B cell (primary cell): ENCODE measurements around the gene TLL2. TPM values are rescaled to one million over a fixed set of nuclear protein-coding genes. Genes with fewer than 3 reads are reported as not detected.
A peak's percentile ranks its signal among the peaks of the same experiment; 100 is the strongest.

Experiments
- ATAC-seq: fragments of 200-7000 bp; cut with Tn5 transposase; one replicate; pipeline ENCODE4 v1.10.0; 2021; ENCODE audit warnings: low read depth, mild to moderate bottlenecking, moderate number of reproducible peaks, moderate library complexity
- CTCF ChIA-PET: fragments of 350-600 bp; sonication (Branson Sonifier 250); formaldehyde crosslinking; loops from one replicate; lab custom pipeline; 2021; ENCODE audit warnings: antibody characterized with exemption, inconsistent platforms; lab: Charles Lee
- POLR2A ChIA-PET: fragments of 350-600 bp; sonication (Branson Sonifier 250); formaldehyde crosslinking; loops from one replicate; lab custom pipeline; 2021; ENCODE audit warnings: antibody characterized with exemption; lab: Charles Lee
- DNase-seq: peaks from one replicate; pipeline ENCODE4 v3.0.0; 2013
- H2AFZ ChIP-seq: 2 replicates; pipeline ENCODE4 v1.6.1; 2012; ENCODE audit warnings: mild to moderate bottlenecking, low read depth, low read length; ENCODE audit not compliant: insufficient read depth, poor library complexity, severe bottlenecking
- H3K27ac ChIP-seq, 2 donors: 1 replicate in 1 of 2; 2 replicates in 1 of 2; pipeline ENCODE4 v1.5.1; 2012 to 2013; ENCODE audit warnings: low read length in 2 of 2, mild to moderate bottlenecking in 2 of 2, moderate library complexity in 1 of 2
- H3K27me3 ChIP-seq, 4 experiments: fragments of 200-600 bp in 1 of 4; sonication (generic) in 1 of 4; replicated peaks in 1 of 4; 1 replicate in 2 of 4; 2 replicates in 2 of 4; pipeline versions ENCODE4 v1.6.1 to v1.7.0; 2013 to 2016; ENCODE audit warnings: low read length in 3 of 4, mild to moderate bottlenecking in 2 of 4, mixed read lengths in 1 of 4, moderate library complexity in 1 of 4; ENCODE audit not compliant: insufficient read depth in 4 of 4, control insufficient read depth in 3 of 4; ENCODE audit errors: control extremely low read depth in 1 of 4
- H3K36me3 ChIP-seq, 2 experiments: replicated peaks in 1 of 2; 1 replicate in 1 of 2; 2 replicates in 1 of 2; pipeline versions ENCODE4 v1.6.1 to v1.7.1; 2013; ENCODE audit warnings: low read length in 1 of 2; ENCODE audit not compliant: insufficient read depth in 2 of 2, control insufficient read depth in 1 of 2; ENCODE audit errors: control extremely low read depth in 1 of 2, extremely low read depth in 1 of 2
- H3K4me1 ChIP-seq, 2 donors: fragments of 200-600 bp in 1 of 2; sonication (generic) in 1 of 2; 1 replicate in 1 of 2; 2 replicates in 1 of 2; pipeline versions ENCODE4 v1.5.1 to v1.6.1; 2013 to 2017; ENCODE audit warnings: low read length in 2 of 2; ENCODE audit not compliant: control insufficient read depth in 2 of 2, insufficient read depth in 2 of 2
- H3K4me2 ChIP-seq: replicated peaks from 2 replicates; pipeline ENCODE3; 2012; ENCODE audit warnings: mild to moderate bottlenecking, low read depth, low read length; ENCODE audit not compliant: poor library complexity, severe bottlenecking
- H3K4me3 ChIP-seq, 5 experiments: fragments of 200-600 bp in 1 of 5; sonication (generic) in 1 of 5; 1 replicate in 3 of 5; 2 replicates in 2 of 5; pipeline versions ENCODE4 v1.5.1 to v1.7.0; 2011 to 2016; ENCODE audit warnings: low read length in 4 of 5, mild to moderate bottlenecking in 4 of 5, low read depth in 2 of 5, control low read depth in 1 of 5, moderate library complexity in 1 of 5; ENCODE audit not compliant: insufficient read depth in 1 of 5; ENCODE audit errors: control extremely low read depth in 1 of 5, extremely low read depth in 1 of 5
- H3K79me2 ChIP-seq: fragments of 200-600 bp; sonication (generic); one replicate; pipeline ENCODE4 v1.6.0; 2016; ENCODE audit warnings: low read length; ENCODE audit not compliant: control insufficient read depth, insufficient read depth
- H3K9ac ChIP-seq: fragments of 200-600 bp; sonication (generic); 2 replicates; pipeline ENCODE4 v1.6.1; 2017; ENCODE audit warnings: mild to moderate bottlenecking, low read length, moderate library complexity
- H3K9me3 ChIP-seq, 3 donors: one replicate each; pipeline versions ENCODE4 v1.6.1 to v1.7.1; 2013; ENCODE audit warnings: low read length in 2 of 3; ENCODE audit not compliant: control insufficient read depth in 2 of 3, insufficient read depth in 1 of 3; ENCODE audit errors: control extremely low read depth in 1 of 3
- H4K20me1 ChIP-seq: 2 replicates; pipeline ENCODE4 v1.6.0; 2012; ENCODE audit warnings: mild to moderate bottlenecking, low read length; ENCODE audit not compliant: insufficient read depth, control insufficient read depth, poor library complexity, severe bottlenecking
- H3K27ac Mint-ChIP-seq: one replicate; pipeline ENCODE4 v1.8.0; 2021; ENCODE audit warnings: mixed read lengths
- H3K27me3 Mint-ChIP-seq: one replicate; pipeline ENCODE4 v1.8.0; 2021; ENCODE audit warnings: mixed read lengths
- H3K4me1 Mint-ChIP-seq: one replicate; pipeline ENCODE4 v1.8.0; 2021; ENCODE audit warnings: mixed read lengths
- H3K4me3 Mint-ChIP-seq: one replicate; pipeline ENCODE4 v1.8.0; 2021; ENCODE audit warnings: mixed read lengths
- H3K9me3 Mint-ChIP-seq: one replicate; pipeline ENCODE4 v1.8.0; 2022; ENCODE audit warnings: mixed read lengths; ENCODE audit not compliant: insufficient read depth
- EZH2 ChIP-seq: IDR thresholded peaks from 2 replicates; pipeline ENCODE4 v1.6.1; 2012; ENCODE audit warnings: borderline replicate concordance, low read depth, mild to moderate bottlenecking, moderate library complexity, low read length; ENCODE audit not compliant: insufficient read depth, poor library complexity, severe bottlenecking
- WGBS: methylation state at CpG from one replicate; pipeline ENCODE4 v1.1.5; 2013; ENCODE audit warnings: missing lambda C conversion rate; ENCODE audit not compliant: insufficient coverage; 5-methylcytosine and 5-hydroxymethylcytosine counted together
- intact Hi-C: fragments of 100-400 bp; cut with micrococcal nuclease; formaldehyde crosslinking; loops from one replicate; pipeline ENCODE4 v1.10.0; 2022
- polyA plus RNA-seq: library from polyadenylated mRNA; depleted of rRNA; stranded (reverse); fragments of >200 nt; gene quantifications from 2 replicates; pipeline ENCODE4 v1.2.3, GENCODE V29; 2012
- total RNA-seq, 2 donors: library from RNA; stranded (reverse); fragments of 120-200 nt in 1 of 2; gene quantifications; 1 replicate in 1 of 2; 2 replicates in 1 of 2; pipeline versions ENCODE4 v1.2.3 to v1.2.4, GENCODE V29; 2013 to 2022
- TF ChIP-seq, protein P1 (sequence below): fragments of 200-600 bp; IDR thresholded peaks from one replicate; pipeline ENCODE4 v1.8.0; 2022; ENCODE audit warnings: antibody characterized with exemption, mild to moderate bottlenecking

Gene TLL2
- total and polyA plus RNA-seq, 2 donors (not counting 1 experiment from before 2014, with no cell fraction given) = 0.13 to 0.47 TPM

DNA sequence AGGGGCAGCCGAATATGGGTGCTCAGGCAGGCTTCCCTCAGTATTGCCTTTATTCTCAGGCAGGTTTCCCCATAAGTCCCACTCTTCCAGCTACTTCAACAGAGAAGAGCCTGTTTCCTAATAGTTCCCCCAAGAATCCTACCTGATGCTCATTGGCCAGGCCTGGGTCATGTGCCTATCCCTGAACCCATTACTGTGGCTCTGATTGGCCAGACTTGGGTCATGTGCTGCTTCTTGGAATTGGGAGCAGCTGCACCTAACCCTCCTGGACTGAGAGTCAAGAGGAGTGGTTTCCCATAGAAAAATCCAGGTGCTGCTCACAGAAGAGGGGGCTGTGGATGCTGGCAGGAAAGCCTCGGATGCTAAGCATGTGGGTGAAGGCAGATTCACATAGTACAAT, 176.6 kb downstream of the TLL2 start:
- Histone ChIP-seq H3K4me2 (no peak overlapping the region), H3K9ac (no peak overlapping the region), H3K4me3 (no peak overlapping the region), H3K27me3 (no peaks in the 10 kb centered on the region), H2AFZ (no peak overlapping the region), H3K9me3 (no peaks in the 10 kb centered on the region), H3K4me1 (peaks cover 0 to 3% of the 10 kb centered on the region in 2 donors), H3K27ac (no peak overlapping the region), H4K20me1 (no peaks in the 10 kb centered on the region), H3K36me3 (no peaks in the 10 kb centered on the region), H3K79me2 (no peaks in the 10 kb centered on the region)
- no peaks in the 10 kb centered on the region for H3K9me3 Mint-ChIP-seq
- no peak overlapping the region for H3K4me3 Mint-ChIP-seq
- ChIA-PET POLR2A (no interaction called here), CTCF (interaction anchor here (0.6 to 9.3 kb wide), 8 partner anchors 9 to 333 kb away, joined by 3 to 107 read pairs (median 4); no protein-coding TSS in a partner anchor)
- ATAC-seq = no peak
- intact Hi-C loops = no loop called here
- no peak for TF ChIP-seq EZH2
- TF ChIP-seq, protein P1, sequence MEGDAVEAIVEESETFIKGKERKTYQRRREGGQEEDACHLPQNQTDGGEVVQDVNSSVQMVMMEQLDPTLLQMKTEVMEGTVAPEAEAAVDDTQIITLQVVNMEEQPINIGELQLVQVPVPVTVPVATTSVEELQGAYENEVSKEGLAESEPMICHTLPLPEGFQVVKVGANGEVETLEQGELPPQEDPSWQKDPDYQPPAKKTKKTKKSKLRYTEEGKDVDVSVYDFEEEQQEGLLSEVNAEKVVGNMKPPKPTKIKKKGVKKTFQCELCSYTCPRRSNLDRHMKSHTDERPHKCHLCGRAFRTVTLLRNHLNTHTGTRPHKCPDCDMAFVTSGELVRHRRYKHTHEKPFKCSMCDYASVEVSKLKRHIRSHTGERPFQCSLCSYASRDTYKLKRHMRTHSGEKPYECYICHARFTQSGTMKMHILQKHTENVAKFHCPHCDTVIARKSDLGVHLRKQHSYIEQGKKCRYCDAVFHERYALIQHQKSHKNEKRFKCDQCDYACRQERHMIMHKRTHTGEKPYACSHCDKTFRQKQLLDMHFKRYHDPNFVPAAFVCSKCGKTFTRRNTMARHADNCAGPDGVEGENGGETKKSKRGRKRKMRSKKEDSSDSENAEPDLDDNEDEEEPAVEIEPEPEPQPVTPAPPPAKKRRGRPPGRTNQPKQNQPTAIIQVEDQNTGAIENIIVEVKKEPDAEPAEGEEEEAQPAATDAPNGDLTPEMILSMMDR = no peak
- WGBS = 100% methylated on average over 1 of the region's 2 CpGs
- no peak overlapping the region for H3K27ac Mint-ChIP-seq
- DNase-seq = no peak
- peaks cover 15% of the 10 kb centered on the region for H3K27me3 Mint-ChIP-seq
- peaks cover 7% of the 10 kb centered on the region for H3K4me1 Mint-ChIP-seq

GRCh38 chr10:96334616-96335526, 178.9 kb downstream of the TLL2 start:
- Histone ChIP-seq H3K4me2 (no peak overlapping the region), H3K9ac (no peak overlapping the region), H3K9me3 (no peaks in the 10 kb centered on the region), H4K20me1 (no peaks in the 10 kb centered on the region), H3K27me3 (no peaks in the 10 kb centered on the region), H3K36me3 (no peaks in the 10 kb centered on the region), H3K4me3 (no peak overlapping the region), H3K4me1 (peaks cover 0 to 3% of the 10 kb centered on the region in 2 donors), H3K79me2 (no peaks in the 10 kb centered on the region), H2AFZ (no peak overlapping the region), H3K27ac (no peak overlapping the region)
- Mint-ChIP-seq H3K4me1 (peaks cover 7% of the 10 kb centered on the region), H3K9me3 (no peaks in the 10 kb centered on the region), H3K27me3 (peaks cover 15% of the 10 kb centered on the region), H3K4me3 (no peak overlapping the region), H3K27ac (no peak overlapping the region)
- ATAC-seq = no peak
- CTCF ChIA-PET = interaction anchor here (0.7 to 9.3 kb wide), 13 partner anchors 9 to 109 kb away, joined by 3 to 107 read pairs (median 3); no protein-coding TSS in a partner anchor
- peak; percentile 32 for DNase-seq
- TF ChIP-seq, protein P1 = peak; percentile 44
- no peak for TF ChIP-seq EZH2
- WGBS = 44% methylated on average over 3 of the region's 5 CpGs
- POLR2A ChIA-PET = no interaction called here
- intact Hi-C loops = no loop called here
